ENCODE results near the gene PHAX.

GRCh38 chr5:126647071-126647470 lies 46.3 kb downstream of the PHAX start:
- TF ChIP-seq CTCF (optimal IDR thresholded peaks at IDR 0.05 in 1 of 3, IDR thresholded peaks at IDR 0.05 in 1 of 3, conservative IDR thresholded peaks at IDR 0.05 in 1 of 3; ENCODE audit: extremely low read depth in 1 of 3, insufficient read depth in 2 of 3, low read length in 3 of 3), result no peak
- TF ChIP-seq EZH2 (IDR thresholded peaks at IDR 0.05; ENCODE audit: low read length), result no peak
